HG03280 (cell line): ENCODE data around the gene SCML1.
A peak's percentile ranks its signal among the peaks of the same experiment; 100 is the strongest.

ENCODE experiments used
- ATAC-seq: cut with Tn5 transposase; IDR thresholded peaks from one replicate; pipeline ENCODE4 v1.9.1; 2021; ENCODE audit warnings: mild to moderate bottlenecking, moderate library complexity; ENCODE audit not compliant: unreplicated experiment

Gene SCML1

GRCh38 chrX:17736856-17737709 is at the start of gene SCML1:
Gene SCML1, plus strand, starts transcription at chrX:17737493. Its CDS starts 6,694 bp downstream, at chrX:17744187.
- peak; percentile 64 for ATAC-seq

GRCh38 chrX:17687648-17688047 is 49.6 kb upstream of the SCML1 start:
- ATAC-seq, result no peak

- no peak for ATAC-seq
These were observed 47.3 kb upstream of the SCML1 start for GRCh38 chrX:17689971-17690409.

GRCh38 chrX:17692709-17693346 is 44.5 kb upstream of the SCML1 start:
- no peak for ATAC-seq

GRCh38 chrX:17697191-17697590 is 40.1 kb upstream of the SCML1 start:
- no peak for ATAC-seq

GRCh38 chrX:17700976-17701375 is 36.3 kb upstream of the SCML1 start:
- no peak for ATAC-seq

- ATAC-seq, result no peak
These were observed 34.1 kb upstream of the SCML1 start for GRCh38 chrX:17703201-17703600.

GRCh38 chrX:17705211-17705610 is 32.1 kb upstream of the SCML1 start:
- no peak for ATAC-seq

- ATAC-seq, result no peak
These were observed 30.6 kb upstream of the SCML1 start for GRCh38 chrX:17706676-17707075.

- ATAC-seq, result no peak
These were observed 29.6 kb upstream of the SCML1 start for GRCh38 chrX:17707731-17708130.

- ATAC-seq, result no peak
These were observed 26.4 kb upstream of the SCML1 start for GRCh38 chrX:17710871-17711301.

GRCh38 chrX:17713288-17713687 is 24.0 kb upstream of the SCML1 start:
- no peak for ATAC-seq

- no peak for ATAC-seq
These were observed 18.6 kb upstream of the SCML1 start for GRCh38 chrX:17718649-17719165.

- ATAC-seq, result no peak
These were observed 17.6 kb upstream of the SCML1 start for GRCh38 chrX:17719711-17720110.

GRCh38 chrX:17721715-17722114 is 15.6 kb upstream of the SCML1 start:
- ATAC-seq, result no peak

- no peak for ATAC-seq
These were observed 12.1 kb upstream of the SCML1 start for GRCh38 chrX:17725181-17725580.

GRCh38 chrX:17732138-17732783 is 5.0 kb upstream of the SCML1 start:
- no peak for ATAC-seq

GRCh38 chrX:17735406-17735805 is 1.9 kb upstream of the SCML1 start:
- no peak for ATAC-seq

- no peak for ATAC-seq
These were observed 826 bp upstream of the SCML1 start for GRCh38 chrX:17736478-17736855.

- peak; percentile 9 for ATAC-seq
These were observed 355 bp downstream of the SCML1 start for GRCh38 chrX:17737710-17737985.

- ATAC-seq, result no peak
These were observed 857 bp downstream of the SCML1 start for GRCh38 chrX:17737986-17738713.
